ENCODE measurements around the gene SPRN.

- TF ChIP-seq PATZ1 (CRISPR knock-in tag; IDR thresholded peaks at IDR 0.05; ENCODE audit: borderline replicate concordance) = no peak
- no peak for TF ChIP-seq PPARA (CRISPR knock-in tag; IDR thresholded peaks at IDR 0.05; ENCODE audit: borderline replicate concordance)
- TF ChIP-seq SNAI2 (CRISPR knock-in tag; IDR thresholded peaks at IDR 0.05) = no peak
- TF ChIP-seq ZNF70 (CRISPR knock-in tag; IDR thresholded peaks at IDR 0.05) = no peak
- no peak for TF ChIP-seq CREB5 (CRISPR knock-in tag; IDR thresholded peaks at IDR 0.05; ENCODE audit: low read depth)
- TF ChIP-seq RARB (CRISPR knock-in tag; IDR thresholded peaks at IDR 0.05) = no peak
- no peak for TF ChIP-seq ZFP30 (CRISPR knock-in tag; IDR thresholded peaks at IDR 0.05)
- no peak for TF ChIP-seq ARNTL (CRISPR knock-in tag; IDR thresholded peaks at IDR 0.05; ENCODE audit: borderline replicate concordance, low read depth)
- no peak for TF ChIP-seq BACH2 (CRISPR knock-in tag; IDR thresholded peaks at IDR 0.05; ENCODE audit: borderline replicate concordance)
- TF ChIP-seq TCF4 (CRISPR knock-in tag; IDR thresholded peaks at IDR 0.05; ENCODE audit: borderline replicate concordance) = no peak
- no peak for TF ChIP-seq ISL1 (CRISPR knock-in tag; IDR thresholded peaks at IDR 0.05)
- no peak for TF ChIP-seq ESRRG (CRISPR knock-in tag; IDR thresholded peaks at IDR 0.05)
These were observed 30.9 kb downstream of the SPRN start for GRCh38 chr10:133393401-133394063.

Measured in SK-N-SH treated with all-trans-retinoic acid at 6 μM for 48 hours (cell line).